Lower lobe of right lung (tissue), 2 donors: Measurements from ENCODE around the gene ACTL8. TPM values are rescaled to one million over a fixed set of nuclear protein-coding genes. Genes with fewer than 3 reads are reported as not detected.

Source experiments
- ATAC-seq, 2 donors: fragments of 200-7000 bp; cut with Tn5 transposase; one replicate each; pipeline ENCODE4 v1.9.1; 2020 to 2022; ENCODE audit warnings: mild to moderate bottlenecking in 2 of 2, moderate library complexity in 2 of 2
- DNase-seq: peaks from one replicate; pipeline ENCODE4 v3.0.0-alpha.2; 2020
- H3K27ac ChIP-seq: fragments of 200-600 bp; one replicate; pipeline ENCODE4 v1.8.0; 2022
- H3K27me3 ChIP-seq: fragments of 200-600 bp; one replicate; pipeline ENCODE4 v1.8.0; 2022; ENCODE audit warnings: low read depth
- H3K36me3 ChIP-seq: fragments of 200-600 bp; one replicate; pipeline ENCODE4 v1.8.0; 2022; ENCODE audit warnings: mild to moderate bottlenecking
- H3K4me1 ChIP-seq: fragments of 200-600 bp; one replicate; pipeline ENCODE4 v1.8.0; 2022
- H3K4me3 ChIP-seq: fragments of 200-600 bp; one replicate; pipeline ENCODE4 v1.8.0; 2022; ENCODE audit warnings: mild to moderate bottlenecking
- H3K9me3 ChIP-seq: fragments of 200-600 bp; one replicate; pipeline ENCODE4 v1.8.0; 2022
- CTCF ChIP-seq: fragments of 200-600 bp; IDR thresholded peaks from one replicate; pipeline ENCODE4 v1.8.0; 2022; ENCODE audit warnings: antibody characterized with exemption, mild to moderate bottlenecking
- intact Hi-C: fragments of 100-400 bp; cut with DNase I; formaldehyde crosslinking; loops from one replicate; pipeline ENCODE4 v1.11.0; 2022
- total RNA-seq: library from RNA; stranded (reverse); fragmentation: NEBNext Ultra II Directional; extraction: Animal tissue kit (Norgen Biotek cat#: 25700); gene quantifications from one replicate; pipeline ENCODE4 v1.2.1, GENCODE V29; 2021
- donor health status: DM: no; HTN: yes; CAD: no; lungs with severe emphysema.

ACTL8 gene
- total RNA-seq, 1 donor from 2014 or later, result not detected

GRCh38 chr1:17735348-17735747 lies 19.8 kb upstream of the ACTL8 start:
- ATAC-seq (no peak), DNase-seq (no peak)
- intact Hi-C loops, result no loop called here
- H3K9me3 ChIP-seq, result no peaks in the 10 kb centered on the region
- no peak overlapping the region for H3K27ac ChIP-seq
- no peak for TF ChIP-seq CTCF
- no peak overlapping the region for H3K4me3 ChIP-seq
- no peaks in the 10 kb centered on the region for H3K36me3 ChIP-seq
- H3K4me1 ChIP-seq, result no peaks in the 10 kb centered on the region
- peaks cover 18% of the 10 kb centered on the region for H3K27me3 ChIP-seq

- H3K4me1 ChIP-seq, result no peaks in the 10 kb centered on the region
- TF ChIP-seq CTCF, result no peak
- no peaks in the 10 kb centered on the region for H3K36me3 ChIP-seq
- peaks cover 18% of the 10 kb centered on the region for H3K27me3 ChIP-seq
- no peak overlapping the region for H3K27ac ChIP-seq
- ATAC-seq, result no peak
- H3K9me3 ChIP-seq, result no peaks in the 10 kb centered on the region
- intact Hi-C loops, result no loop called here
- H3K4me3 ChIP-seq, result no peak overlapping the region
- no peak for DNase-seq
Measured at GRCh38 chr1:17735793-17736192, 19.3 kb upstream of the ACTL8 start.

- Histone ChIP-seq H3K27me3 (peaks cover 18% of the 10 kb centered on the region), H3K4me1 (no peaks in the 10 kb centered on the region), H3K9me3 (no peaks in the 10 kb centered on the region), H3K4me3 (no peak overlapping the region), H3K27ac (no peak overlapping the region), H3K36me3 (no peaks in the 10 kb centered on the region)
- ATAC-seq, result no peak
- intact Hi-C loops, result no loop called here
- DNase-seq, result no peak
- no peak for TF ChIP-seq CTCF
Measured at GRCh38 chr1:17736625-17737024, 18.5 kb upstream of the ACTL8 start.

GRCh38 chr1:17739050-17739449 lies 16.1 kb upstream of the ACTL8 start:
- DNase-seq (no peak), ATAC-seq (no peak)
- no peaks in the 10 kb centered on the region for H3K36me3 ChIP-seq
- no peaks in the 10 kb centered on the region for H3K9me3 ChIP-seq
- intact Hi-C loops, result no loop called here
- H3K27me3 ChIP-seq, result peaks cover 18% of the 10 kb centered on the region
- H3K4me3 ChIP-seq, result no peak overlapping the region
- TF ChIP-seq CTCF, result no peak
- H3K4me1 ChIP-seq, result no peaks in the 10 kb centered on the region
- H3K27ac ChIP-seq, result no peak overlapping the region

- H3K4me1 ChIP-seq, result no peaks in the 10 kb centered on the region
- DNase-seq, result no peak
- H3K27me3 ChIP-seq, result peaks cover 11% of the 10 kb centered on the region
- H3K9me3 ChIP-seq, result no peaks in the 10 kb centered on the region
- ATAC-seq, result no peak
- intact Hi-C loops, result no loop called here
- no peak for TF ChIP-seq CTCF
- H3K36me3 ChIP-seq, result no peaks in the 10 kb centered on the region
- H3K27ac ChIP-seq, result no peak overlapping the region
- H3K4me3 ChIP-seq, result no peak overlapping the region
Measured at GRCh38 chr1:17741052-17741451, 14.1 kb upstream of the ACTL8 start.

- intact Hi-C loops, result no loop called here
- no peaks in the 10 kb centered on the region for H3K4me1 ChIP-seq
- peaks cover 4% of the 10 kb centered on the region for H3K27me3 ChIP-seq
- H3K4me3 ChIP-seq, result no peak overlapping the region
- no peaks in the 10 kb centered on the region for H3K9me3 ChIP-seq
- no peak for ATAC-seq
- H3K27ac ChIP-seq, result no peak overlapping the region
- DNase-seq, result no peak
- no peak for TF ChIP-seq CTCF
- H3K36me3 ChIP-seq, result no peaks in the 10 kb centered on the region
Measured at GRCh38 chr1:17742583-17742982, 12.6 kb upstream of the ACTL8 start.
